T-helper 2 cell treated with Interferon-gamma antibody and Interleukin-4, amounts not matched to agents 5 μg/mL and 100 μg/mL, for 36 hours (primary cell): ENCODE results near the gene PLEKHG5.

ENCODE experiments used
- DNase-seq: peaks from one replicate; pipeline ENCODE4 v3.0.0; 2021; ENCODE audit warnings: low spot score
- H3K27ac Mint-ChIP-seq: one replicate; pipeline ENCODE4 v1.8.0; 2021; ENCODE audit warnings: mild to moderate bottlenecking, mixed read lengths
- H3K27me3 Mint-ChIP-seq: one replicate; pipeline ENCODE4 v1.8.0; 2021; ENCODE audit warnings: low read depth, mixed read lengths
- H3K36me3 Mint-ChIP-seq: one replicate; pipeline ENCODE4 v1.8.0; 2021; ENCODE audit warnings: low read depth, mixed read lengths
- H3K4me1 Mint-ChIP-seq: one replicate; pipeline ENCODE4 v1.8.0; 2021; ENCODE audit warnings: low read depth, mixed read lengths
- H3K4me3 Mint-ChIP-seq: one replicate; pipeline ENCODE4 v1.8.0; 2022; ENCODE audit warnings: mild to moderate bottlenecking, moderate library complexity, mixed read lengths
- H3K9me3 Mint-ChIP-seq: one replicate; pipeline ENCODE4 v1.8.0; 2021; ENCODE audit warnings: mixed read lengths

Gene PLEKHG5

GRCh38 chr1:6517435-6517851 lies 26.0 kb upstream of the PLEKHG5 start:
- no peak overlapping the region for H3K4me3 Mint-ChIP-seq
- no peaks in the 10 kb centered on the region for H3K9me3 Mint-ChIP-seq
- no peaks in the 10 kb centered on the region for H3K27me3 Mint-ChIP-seq
- H3K4me1 Mint-ChIP-seq: no peaks in the 10 kb centered on the region
- DNase-seq: no peak
- no peaks in the 10 kb centered on the region for H3K36me3 Mint-ChIP-seq
- no peak overlapping the region for H3K27ac Mint-ChIP-seq

DNA sequence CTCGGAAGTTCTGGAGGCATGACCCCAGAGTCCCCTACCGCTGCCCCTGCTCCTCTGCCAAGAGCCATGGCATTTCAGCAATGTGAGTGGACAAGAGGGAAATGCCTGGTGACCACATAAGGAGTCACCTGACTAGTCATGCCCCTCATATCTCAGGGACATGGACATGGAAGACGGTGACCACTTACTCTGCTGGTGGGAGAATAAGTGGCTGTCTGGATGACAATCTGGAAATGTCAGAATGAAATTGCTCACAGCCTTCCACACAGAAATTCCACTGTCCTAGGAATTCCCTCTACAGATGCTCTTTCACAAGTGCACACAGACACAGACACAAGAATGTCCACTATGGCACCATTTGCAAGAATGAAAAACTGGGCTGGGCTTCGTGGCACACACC lies 24.3 kb upstream of the PLEKHG5 start:
- H3K27ac Mint-ChIP-seq: no peak overlapping the region
- no peak for DNase-seq
- no peaks in the 10 kb centered on the region for H3K36me3 Mint-ChIP-seq
- H3K9me3 Mint-ChIP-seq: no peaks in the 10 kb centered on the region
- H3K27me3 Mint-ChIP-seq: no peaks in the 10 kb centered on the region
- H3K4me3 Mint-ChIP-seq: no peak overlapping the region
- H3K4me1 Mint-ChIP-seq: no peaks in the 10 kb centered on the region

GRCh38 chr1:6513320-6513801 lies 21.9 kb upstream of the PLEKHG5 start:
- H3K27ac Mint-ChIP-seq: no peak overlapping the region
- H3K4me1 Mint-ChIP-seq: no peaks in the 10 kb centered on the region
- no peak for DNase-seq
- H3K36me3 Mint-ChIP-seq: no peaks in the 10 kb centered on the region
- H3K4me3 Mint-ChIP-seq: no peak overlapping the region
- H3K9me3 Mint-ChIP-seq: no peaks in the 10 kb centered on the region
- no peaks in the 10 kb centered on the region for H3K27me3 Mint-ChIP-seq

DNA sequence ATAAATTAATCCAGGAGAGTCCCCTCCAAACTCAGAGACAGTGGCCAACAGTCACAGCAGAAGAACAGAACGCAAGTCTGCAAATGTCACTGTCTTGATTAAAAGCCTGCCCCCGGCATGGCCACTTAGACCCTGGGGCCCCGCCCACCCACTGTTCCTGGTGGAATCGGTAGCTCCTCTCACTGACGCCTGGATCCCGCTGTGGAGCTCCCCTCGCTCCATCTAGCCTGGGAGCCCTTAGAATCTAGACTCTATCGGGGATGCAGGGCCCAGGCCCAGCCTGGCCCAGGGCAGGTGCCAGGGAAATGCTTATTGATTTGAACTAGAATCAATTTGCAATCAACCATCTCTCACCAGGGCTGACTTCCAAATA lies 21.4 kb upstream of the PLEKHG5 start:
- Mint-ChIP-seq H3K27me3 (no peaks in the 10 kb centered on the region), H3K27ac (no peak overlapping the region), H3K4me1 (no peaks in the 10 kb centered on the region), H3K36me3 (no peaks in the 10 kb centered on the region), H3K4me3 (no peak overlapping the region), H3K9me3 (no peaks in the 10 kb centered on the region)
- no peak for DNase-seq

- no peak overlapping the region for H3K27ac Mint-ChIP-seq
- H3K4me1 Mint-ChIP-seq: no peaks in the 10 kb centered on the region
- H3K36me3 Mint-ChIP-seq: no peaks in the 10 kb centered on the region
- H3K4me3 Mint-ChIP-seq: no peak overlapping the region
- H3K27me3 Mint-ChIP-seq: no peaks in the 10 kb centered on the region
- H3K9me3 Mint-ChIP-seq: no peaks in the 10 kb centered on the region
- DNase-seq: no peak
Measured at GRCh38 chr1:6512245-6512907, 20.9 kb upstream of the PLEKHG5 start.

DNA sequence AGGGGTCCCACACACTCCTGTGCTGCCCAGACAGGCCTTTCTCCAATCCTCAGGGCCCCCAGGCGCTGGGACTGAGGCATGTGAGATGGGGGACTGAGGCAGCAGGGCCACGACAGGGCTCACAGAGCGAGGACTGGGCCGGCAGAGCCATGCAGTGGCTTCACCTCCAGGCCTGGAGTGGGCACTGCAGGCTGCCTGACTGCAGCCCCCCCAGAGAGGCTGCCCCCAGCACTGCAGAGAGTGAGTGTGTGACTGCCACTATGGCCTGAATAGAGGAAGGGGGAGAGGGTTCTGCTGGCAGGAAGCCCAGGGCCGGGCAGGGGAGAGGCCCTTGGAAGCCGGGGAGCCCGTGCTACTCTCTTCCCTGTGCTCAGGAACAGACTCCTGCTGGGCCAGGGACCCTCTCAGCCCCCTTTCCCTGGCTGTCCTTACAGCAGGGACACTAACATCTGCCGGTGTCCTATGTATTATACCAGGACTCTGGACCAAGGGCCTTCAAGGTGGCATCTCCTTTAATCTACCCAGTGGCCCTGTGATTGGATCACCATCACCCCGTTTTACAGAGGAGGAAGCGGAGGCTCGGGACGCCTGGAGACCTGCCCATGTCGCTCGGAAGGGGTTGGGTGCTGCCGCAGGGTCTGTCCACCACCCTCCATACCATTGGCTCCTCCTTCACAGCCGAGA lies 20.2 kb upstream of the PLEKHG5 start:
- H3K4me1 Mint-ChIP-seq: no peaks in the 10 kb centered on the region
- DNase-seq: no peak
- no peak overlapping the region for H3K27ac Mint-ChIP-seq
- no peaks in the 10 kb centered on the region for H3K9me3 Mint-ChIP-seq
- H3K36me3 Mint-ChIP-seq: no peaks in the 10 kb centered on the region
- H3K4me3 Mint-ChIP-seq: no peak overlapping the region
- no peaks in the 10 kb centered on the region for H3K27me3 Mint-ChIP-seq

DNA sequence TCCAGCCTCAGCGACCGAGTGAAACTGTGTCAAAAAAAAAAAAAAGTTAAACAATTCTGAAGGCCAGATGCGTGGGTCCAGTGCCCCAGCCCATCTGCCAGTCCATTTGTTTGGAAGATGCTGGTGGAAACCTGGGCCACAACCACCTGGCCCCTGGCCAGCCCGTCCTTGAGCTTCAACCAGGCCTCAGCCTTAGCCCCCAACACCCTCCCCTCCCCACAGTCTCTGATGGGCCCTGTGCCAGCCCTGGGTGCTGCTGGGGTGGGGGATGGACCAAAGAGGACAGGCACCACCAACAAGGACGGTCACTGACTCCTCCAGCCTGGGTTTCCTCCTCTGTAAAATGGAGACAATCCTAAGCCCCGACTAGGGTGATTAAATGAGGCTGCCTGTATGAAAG lies 19.6 kb upstream of the PLEKHG5 start:
- Mint-ChIP-seq H3K27ac (no peak overlapping the region), H3K36me3 (no peaks in the 10 kb centered on the region), H3K27me3 (no peaks in the 10 kb centered on the region)

GRCh38 chr1:6510493-6510892 lies 19.0 kb upstream of the PLEKHG5 start:
- H3K36me3 Mint-ChIP-seq: no peaks in the 10 kb centered on the region
- H3K27ac Mint-ChIP-seq: no peak overlapping the region
- H3K9me3 Mint-ChIP-seq: no peaks in the 10 kb centered on the region
- no peak for DNase-seq
- no peaks in the 10 kb centered on the region for H3K4me1 Mint-ChIP-seq
- H3K4me3 Mint-ChIP-seq: no peak overlapping the region
- no peaks in the 10 kb centered on the region for H3K27me3 Mint-ChIP-seq

More for the DNA sequence above, 19.6 kb upstream of the PLEKHG5 start:
- Mint-ChIP-seq H3K4me1 (no peaks in the 10 kb centered on the region), H3K9me3 (no peaks in the 10 kb centered on the region), H3K4me3 (no peak overlapping the region)
- no peak for DNase-seq

DNA sequence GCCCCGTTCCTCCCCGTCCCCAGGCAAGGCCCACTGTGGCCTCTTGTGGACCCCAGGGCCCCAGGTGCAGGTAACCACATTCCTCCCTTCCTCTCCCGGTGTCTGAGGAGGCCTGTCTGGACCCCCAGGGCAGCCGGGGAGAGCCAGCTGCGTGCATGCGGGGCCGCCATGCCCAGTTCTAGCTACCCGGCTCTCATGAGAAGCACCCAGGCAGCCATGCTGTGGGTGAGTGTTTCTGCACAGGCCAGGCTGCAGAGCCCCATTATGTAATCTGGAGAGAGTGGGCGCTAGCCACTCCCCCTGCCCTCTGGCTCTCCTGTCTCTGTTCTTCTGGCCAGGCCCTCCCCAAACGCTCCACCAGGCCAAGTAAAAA lies 18.4 kb upstream of the PLEKHG5 start:
- H3K27me3 Mint-ChIP-seq: no peaks in the 10 kb centered on the region
- H3K9me3 Mint-ChIP-seq: no peaks in the 10 kb centered on the region
- no peak for DNase-seq
- H3K27ac Mint-ChIP-seq: no peak overlapping the region
- H3K4me3 Mint-ChIP-seq: no peak overlapping the region
- H3K36me3 Mint-ChIP-seq: no peaks in the 10 kb centered on the region
- no peaks in the 10 kb centered on the region for H3K4me1 Mint-ChIP-seq

- Mint-ChIP-seq H3K9me3 (no peaks in the 10 kb centered on the region), H3K4me1 (no peaks in the 10 kb centered on the region), H3K27ac (no peak overlapping the region), H3K27me3 (no peaks in the 10 kb centered on the region), H3K36me3 (no peaks in the 10 kb centered on the region), H3K4me3 (no peak overlapping the region)
- no peak for DNase-seq
Measured at GRCh38 chr1:6509220-6509918, 17.9 kb upstream of the PLEKHG5 start.

DNA sequence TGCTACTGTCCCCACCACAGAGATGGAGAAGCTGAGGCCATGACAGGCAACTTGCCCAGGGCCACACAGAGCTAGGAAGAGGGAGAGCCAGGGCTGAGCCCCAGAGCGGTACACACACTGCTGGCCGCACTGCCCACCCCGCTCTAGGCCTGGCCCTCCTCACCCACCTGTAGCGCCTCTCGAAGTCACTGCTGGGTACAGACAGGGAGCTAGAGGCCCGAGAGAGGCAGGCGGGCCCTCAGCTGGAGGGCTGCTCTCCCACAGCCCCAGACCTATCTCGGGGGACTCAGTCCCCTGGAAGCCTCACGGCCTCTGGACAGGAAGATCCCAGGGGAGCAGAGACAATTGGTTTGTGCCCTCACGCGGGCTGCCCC lies 17.3 kb upstream of the PLEKHG5 start:
- Mint-ChIP-seq H3K9me3 (no peaks in the 10 kb centered on the region), H3K27ac (no peak overlapping the region), H3K4me1 (no peaks in the 10 kb centered on the region), H3K4me3 (no peak overlapping the region), H3K27me3 (no peaks in the 10 kb centered on the region), H3K36me3 (no peaks in the 10 kb centered on the region)
- DNase-seq: no peak

- Mint-ChIP-seq H3K9me3 (no peaks in the 10 kb centered on the region), H3K36me3 (no peaks in the 10 kb centered on the region), H3K27me3 (no peaks in the 10 kb centered on the region), H3K27ac (no peak overlapping the region), H3K4me3 (no peak overlapping the region), H3K4me1 (no peaks in the 10 kb centered on the region)
- DNase-seq: no peak
Measured at GRCh38 chr1:6508154-6508815, 16.8 kb upstream of the PLEKHG5 start.

DNA sequence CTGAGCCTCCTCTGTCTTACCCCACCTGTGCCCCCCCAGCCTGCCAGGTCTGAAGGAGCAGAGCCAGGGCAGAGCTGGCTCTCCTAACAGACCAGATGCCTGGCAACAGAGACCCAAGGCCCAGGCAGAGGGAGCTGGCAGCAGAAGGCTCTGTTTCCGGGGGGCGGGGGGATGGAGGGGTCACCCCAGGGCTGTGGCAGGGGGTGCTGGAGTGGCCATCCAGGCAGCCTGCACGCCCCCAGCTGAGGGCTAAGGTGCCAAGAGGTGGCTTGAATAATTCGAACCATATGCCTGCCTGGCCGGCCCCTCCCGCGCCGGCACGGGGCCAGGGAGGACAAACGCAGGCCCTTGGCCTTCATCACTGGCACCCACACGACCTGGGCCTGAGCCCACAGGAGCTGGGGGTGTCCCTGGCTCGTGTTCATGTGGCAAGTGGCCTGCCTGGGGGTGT lies 16.0 kb upstream of the PLEKHG5 start:
- H3K36me3 Mint-ChIP-seq: no peaks in the 10 kb centered on the region
- no peak overlapping the region for H3K27ac Mint-ChIP-seq
- DNase-seq: no peak
- no peaks in the 10 kb centered on the region for H3K4me1 Mint-ChIP-seq
- no peaks in the 10 kb centered on the region for H3K9me3 Mint-ChIP-seq
- no peak overlapping the region for H3K4me3 Mint-ChIP-seq
- H3K27me3 Mint-ChIP-seq: no peaks in the 10 kb centered on the region

DNA sequence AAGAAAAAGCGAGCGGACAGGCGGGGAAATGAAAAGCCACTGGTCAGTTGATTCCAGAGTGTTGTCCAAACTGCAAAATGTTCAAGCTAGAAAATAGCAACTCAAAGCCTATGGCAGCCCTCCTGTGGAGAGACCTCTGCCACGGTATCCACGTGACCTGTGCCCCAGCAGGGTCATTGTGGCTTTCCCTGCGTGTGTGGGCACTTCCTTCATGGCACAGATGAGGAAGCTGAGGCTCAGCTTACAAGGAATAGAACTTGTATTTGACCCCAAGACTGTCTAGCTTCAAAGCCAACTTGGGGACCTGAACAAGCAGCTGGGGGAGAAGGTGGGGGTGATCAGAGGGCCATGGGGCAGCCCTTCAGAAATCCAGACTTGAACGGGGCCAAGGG lies 15.6 kb upstream of the PLEKHG5 start:
- no peaks in the 10 kb centered on the region for H3K4me1 Mint-ChIP-seq
- H3K4me3 Mint-ChIP-seq: no peak overlapping the region
- no peak overlapping the region for H3K27ac Mint-ChIP-seq
- no peak for DNase-seq
- no peaks in the 10 kb centered on the region for H3K9me3 Mint-ChIP-seq
- no peaks in the 10 kb centered on the region for H3K36me3 Mint-ChIP-seq
- no peaks in the 10 kb centered on the region for H3K27me3 Mint-ChIP-seq
